SK-N-SH treated with all-trans-retinoic acid at 6 μM for 48 hours (cell line): ENCODE results near the gene KAT7.

Experiments used
- ARNTL ChIP-seq: fragments of 450-650 bp; formaldehyde crosslinking; IDR thresholded peaks from 2 replicates; pipeline ENCODE4 v1.5.0; 2020; ENCODE audit warnings: low read depth, mild to moderate bottlenecking, moderate library complexity, borderline replicate concordance
- GLIS3 ChIP-seq: fragments of 250-450 bp; sonication (Bioruptor Pico); IDR thresholded peaks from 2 replicates; pipeline ENCODE4 v1.5.0; 2020; ENCODE audit warnings: mild to moderate bottlenecking, moderate library complexity
- ISL1 ChIP-seq: fragments of 250-450 bp; sonication (Bioruptor Pico); IDR thresholded peaks from 2 replicates; pipeline ENCODE4 v2.1.2; 2022; ENCODE audit warnings: mild to moderate bottlenecking, moderate library complexity
- ZC3H10 ChIP-seq: fragments of 250-450 bp; sonication (Bioruptor Pico); IDR thresholded peaks from 2 replicates; pipeline ENCODE4 v1.5.1; 2021; ENCODE audit warnings: mild to moderate bottlenecking, moderate library complexity
- ZFP3 ChIP-seq: fragments of 250-450 bp; sonication (Bioruptor Pico); IDR thresholded peaks from 2 replicates; pipeline ENCODE4 v1.5.0; 2020; ENCODE audit warnings: mild to moderate bottlenecking, moderate library complexity
- ZNF70 ChIP-seq: fragments of 450-650 bp; formaldehyde crosslinking; IDR thresholded peaks from 2 replicates; pipeline ENCODE4 v1.5.0; 2020; ENCODE audit warnings: mild to moderate bottlenecking, moderate library complexity
- TF ChIP-seq, protein P1 (sequence below): fragments of 250-450 bp; sonication (Bioruptor Pico); IDR thresholded peaks from 2 replicates; pipeline ENCODE4 v1.8.0; 2020; ENCODE audit warnings: mild to moderate bottlenecking, moderate library complexity, borderline replicate concordance
- TF ChIP-seq, protein P2 (sequence below): fragments of 250-450 bp; sonication (Bioruptor Pico); IDR thresholded peaks from 2 replicates; pipeline ENCODE4 v1.5.1; 2020; ENCODE audit warnings: low read depth, mild to moderate bottlenecking, moderate library complexity

DNA sequence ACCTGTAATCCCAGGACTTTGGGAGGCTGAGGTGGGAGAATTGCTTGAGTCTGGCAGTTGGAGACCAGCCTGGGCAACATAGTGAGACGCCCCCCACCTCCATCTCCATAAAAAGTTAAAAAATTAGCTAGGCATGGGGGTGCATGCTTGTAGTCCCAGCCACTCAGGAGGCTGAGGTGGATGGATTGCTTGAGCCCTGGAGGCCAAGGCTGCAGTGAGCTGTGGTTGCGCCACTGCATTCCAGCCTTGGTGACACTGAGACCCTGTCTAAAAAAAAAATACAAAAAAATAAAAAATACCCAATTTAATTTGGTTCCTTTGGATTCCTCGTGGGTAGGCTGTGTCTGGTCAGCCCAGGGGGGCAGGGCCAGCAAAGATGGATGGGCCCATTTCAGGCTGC, 85.4 kb downstream of the KAT7 start:
- TF ChIP-seq ZFP3 (CRISPR knock-in tag), result no peak
- TF ChIP-seq GLIS3, result no peak
- TF ChIP-seq, protein P1, sequence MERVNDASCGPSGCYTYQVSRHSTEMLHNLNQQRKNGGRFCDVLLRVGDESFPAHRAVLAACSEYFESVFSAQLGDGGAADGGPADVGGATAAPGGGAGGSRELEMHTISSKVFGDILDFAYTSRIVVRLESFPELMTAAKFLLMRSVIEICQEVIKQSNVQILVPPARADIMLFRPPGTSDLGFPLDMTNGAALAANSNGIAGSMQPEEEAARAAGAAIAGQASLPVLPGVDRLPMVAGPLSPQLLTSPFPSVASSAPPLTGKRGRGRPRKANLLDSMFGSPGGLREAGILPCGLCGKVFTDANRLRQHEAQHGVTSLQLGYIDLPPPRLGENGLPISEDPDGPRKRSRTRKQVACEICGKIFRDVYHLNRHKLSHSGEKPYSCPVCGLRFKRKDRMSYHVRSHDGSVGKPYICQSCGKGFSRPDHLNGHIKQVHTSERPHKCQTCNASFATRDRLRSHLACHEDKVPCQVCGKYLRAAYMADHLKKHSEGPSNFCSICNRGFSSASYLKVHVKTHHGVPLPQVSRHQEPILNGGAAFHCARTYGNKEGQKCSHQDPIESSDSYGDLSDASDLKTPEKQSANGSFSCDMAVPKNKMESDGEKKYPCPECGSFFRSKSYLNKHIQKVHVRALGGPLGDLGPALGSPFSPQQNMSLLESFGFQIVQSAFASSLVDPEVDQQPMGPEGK (CRISPR knock-in tag), result no peak
- TF ChIP-seq ZC3H10 (CRISPR knock-in tag), result no peak
- TF ChIP-seq ARNTL, result no peak
- TF ChIP-seq ZNF70, result no peak
- no peak for TF ChIP-seq ISL1 (CRISPR knock-in tag)
- TF ChIP-seq, protein P2, sequence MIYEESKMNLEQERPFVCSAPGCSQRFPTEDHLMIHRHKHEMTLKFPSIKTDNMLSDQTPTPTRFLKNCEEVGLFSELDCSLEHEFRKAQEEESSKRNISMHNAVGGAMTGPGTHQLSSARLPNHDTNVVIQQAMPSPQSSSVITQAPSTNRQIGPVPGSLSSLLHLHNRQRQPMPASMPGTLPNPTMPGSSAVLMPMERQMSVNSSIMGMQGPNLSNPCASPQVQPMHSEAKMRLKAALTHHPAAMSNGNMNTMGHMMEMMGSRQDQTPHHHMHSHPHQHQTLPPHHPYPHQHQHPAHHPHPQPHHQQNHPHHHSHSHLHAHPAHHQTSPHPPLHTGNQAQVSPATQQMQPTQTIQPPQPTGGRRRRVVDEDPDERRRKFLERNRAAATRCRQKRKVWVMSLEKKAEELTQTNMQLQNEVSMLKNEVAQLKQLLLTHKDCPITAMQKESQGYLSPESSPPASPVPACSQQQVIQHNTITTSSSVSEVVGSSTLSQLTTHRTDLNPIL, result no peak
